WERI-Rb-1 (cell line): ENCODE data around the gene ATP5PF.

Source experiments
- DNase-seq: peaks from one replicate; pipeline ENCODE4 v3.0.0-alpha.2; 2020
- H3K27ac ChIP-seq: fragments of 250-450 bp; sonication (Bioruptor Pico); 2 replicates; pipeline ENCODE4 v1.5.1; 2020; ENCODE audit warnings: mild to moderate bottlenecking, moderate library complexity
- H3K27me3 ChIP-seq: fragments of 250-450 bp; sonication (Bioruptor Pico); 2 replicates; pipeline ENCODE4 v1.5.1; 2021; ENCODE audit warnings: mild to moderate bottlenecking, low read depth, moderate library complexity; ENCODE audit not compliant: insufficient read depth, severe bottlenecking
- H3K36me3 ChIP-seq: fragments of 250-450 bp; sonication (Bioruptor Pico); 2 replicates; pipeline ENCODE4 v1.5.1; 2020; ENCODE audit warnings: mild to moderate bottlenecking, moderate library complexity
- H3K4me3 ChIP-seq: 2 replicates; pipeline ENCODE4 v1.5.1; 2011; ENCODE audit warnings: low read depth, mild to moderate bottlenecking, control low read depth, low read length
- H3K9me3 ChIP-seq: fragments of 250-450 bp; sonication (Bioruptor Pico); 2 replicates; pipeline ENCODE4 v1.5.1; 2021; ENCODE audit warnings: mild to moderate bottlenecking, moderate library complexity; ENCODE audit not compliant: severe bottlenecking
- TF ChIP-seq, protein P1 (sequence below): IDR thresholded peaks from 2 replicates; pipeline ENCODE4 v1.5.1; 2011; ENCODE audit warnings: low read depth, mild to moderate bottlenecking, control low read depth, inconsistent platforms, low read length

The ATP5PF gene

DNA sequence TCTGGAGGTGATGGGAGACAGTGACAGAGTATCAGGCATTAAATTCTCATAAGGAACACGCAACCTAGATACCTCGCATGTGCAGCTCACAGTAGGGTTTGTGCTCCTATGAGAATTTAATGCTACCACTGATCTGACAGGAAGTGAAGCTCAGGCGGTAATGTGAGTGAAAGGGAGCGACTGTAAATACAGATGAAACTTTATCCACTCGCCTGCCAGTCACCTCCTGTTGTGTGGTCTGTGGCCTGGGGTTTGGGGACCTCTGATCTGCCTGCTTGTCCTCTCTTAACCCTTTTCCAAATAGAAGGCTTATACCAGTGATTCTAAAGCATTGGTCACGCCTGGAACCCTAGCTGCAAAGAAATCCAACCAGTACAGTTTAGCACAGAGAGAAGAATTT lies 15.4 kb upstream of the ATP5PF start:
- no peaks in the 10 kb centered on the region for H3K9me3 ChIP-seq
- TF ChIP-seq, protein P1, sequence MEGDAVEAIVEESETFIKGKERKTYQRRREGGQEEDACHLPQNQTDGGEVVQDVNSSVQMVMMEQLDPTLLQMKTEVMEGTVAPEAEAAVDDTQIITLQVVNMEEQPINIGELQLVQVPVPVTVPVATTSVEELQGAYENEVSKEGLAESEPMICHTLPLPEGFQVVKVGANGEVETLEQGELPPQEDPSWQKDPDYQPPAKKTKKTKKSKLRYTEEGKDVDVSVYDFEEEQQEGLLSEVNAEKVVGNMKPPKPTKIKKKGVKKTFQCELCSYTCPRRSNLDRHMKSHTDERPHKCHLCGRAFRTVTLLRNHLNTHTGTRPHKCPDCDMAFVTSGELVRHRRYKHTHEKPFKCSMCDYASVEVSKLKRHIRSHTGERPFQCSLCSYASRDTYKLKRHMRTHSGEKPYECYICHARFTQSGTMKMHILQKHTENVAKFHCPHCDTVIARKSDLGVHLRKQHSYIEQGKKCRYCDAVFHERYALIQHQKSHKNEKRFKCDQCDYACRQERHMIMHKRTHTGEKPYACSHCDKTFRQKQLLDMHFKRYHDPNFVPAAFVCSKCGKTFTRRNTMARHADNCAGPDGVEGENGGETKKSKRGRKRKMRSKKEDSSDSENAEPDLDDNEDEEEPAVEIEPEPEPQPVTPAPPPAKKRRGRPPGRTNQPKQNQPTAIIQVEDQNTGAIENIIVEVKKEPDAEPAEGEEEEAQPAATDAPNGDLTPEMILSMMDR: no peak
- H3K27ac ChIP-seq: no peak overlapping the region
- no peak overlapping the region for H3K4me3 ChIP-seq
- H3K36me3 ChIP-seq: peaks cover 63% of the 10 kb centered on the region
- no peaks in the 10 kb centered on the region for H3K27me3 ChIP-seq
- no peak for DNase-seq

DNA sequence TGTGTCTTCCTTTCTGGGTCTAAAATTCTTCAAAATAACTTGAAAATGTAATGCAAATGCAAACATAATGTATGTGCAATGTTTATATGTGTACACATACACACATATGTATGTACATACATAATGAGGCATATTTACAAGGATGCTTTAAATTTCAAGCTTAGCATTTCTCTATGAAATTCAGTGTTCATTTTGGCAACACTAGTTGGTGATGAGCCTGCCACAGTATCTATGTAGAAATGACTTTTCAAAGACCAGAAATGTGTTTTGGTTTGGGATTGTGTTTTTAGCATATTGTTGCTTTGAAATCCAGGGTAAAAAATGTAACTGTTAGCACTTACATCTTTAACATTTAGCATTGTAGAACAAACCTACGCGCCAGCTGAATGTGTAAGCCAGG lies 10.2 kb upstream of the ATP5PF start:
- no peak for DNase-seq
- Histone ChIP-seq H3K9me3 (no peaks in the 10 kb centered on the region), H3K36me3 (peaks cover 37% of the 10 kb centered on the region), H3K27me3 (no peaks in the 10 kb centered on the region), H3K4me3 (no peak overlapping the region), H3K27ac (no peak overlapping the region)
- TF ChIP-seq, protein P1: no peak

DNA sequence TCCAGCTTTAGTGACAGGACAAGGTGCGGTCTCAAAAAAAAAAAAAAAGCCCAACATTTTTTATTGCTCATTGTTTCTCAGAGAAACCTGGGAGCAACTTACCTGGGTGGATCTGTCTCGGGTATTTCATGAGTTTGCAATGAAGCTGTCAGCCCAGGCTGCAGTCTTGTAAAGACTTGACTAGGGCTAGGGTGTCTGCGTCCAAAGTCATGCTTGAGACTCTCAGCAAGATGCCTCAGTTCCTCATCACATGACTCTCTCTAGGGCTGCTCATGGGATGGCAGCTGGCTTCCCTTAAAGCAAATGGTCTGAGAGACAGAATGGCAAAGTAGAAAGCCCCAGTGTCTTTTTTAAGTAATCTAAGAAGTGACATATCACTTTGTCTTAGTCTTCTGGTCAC lies 8.2 kb upstream of the ATP5PF start:
- Histone ChIP-seq H3K9me3 (no peaks in the 10 kb centered on the region), H3K27me3 (no peaks in the 10 kb centered on the region), H3K4me3 (no peak overlapping the region), H3K27ac (no peak overlapping the region), H3K36me3 (peaks cover 30% of the 10 kb centered on the region)
- DNase-seq: no peak
- TF ChIP-seq, protein P1: no peak

DNA sequence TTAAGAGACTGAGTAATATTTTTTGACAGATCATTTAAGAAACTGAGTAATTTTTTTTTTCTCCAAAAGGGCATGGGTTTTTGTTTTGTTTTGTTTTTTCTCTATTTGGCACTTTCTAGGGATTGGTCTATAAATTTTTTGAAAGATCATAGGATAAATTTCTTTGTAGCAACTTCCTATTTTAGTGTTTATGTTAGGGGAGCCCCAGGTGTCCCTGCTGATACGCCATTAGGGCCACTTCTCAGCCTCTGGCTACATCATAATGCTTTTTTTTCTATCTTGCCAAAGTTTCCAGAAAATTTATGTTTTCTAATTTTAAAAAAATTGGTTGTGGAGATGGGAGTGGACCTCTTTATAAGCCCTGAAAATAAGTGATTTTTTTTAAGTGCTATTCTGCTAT lies 2.7 kb upstream of the ATP5PF start:
- no peaks in the 10 kb centered on the region for H3K27me3 ChIP-seq
- TF ChIP-seq, protein P1: no peak
- no peak for DNase-seq
- H3K27ac ChIP-seq: no peak overlapping the region; the same call in 1 of the 2 replicates
- peaks cover 19% of the 10 kb centered on the region for H3K36me3 ChIP-seq
- no peak overlapping the region for H3K4me3 ChIP-seq
- H3K9me3 ChIP-seq: no peaks in the 10 kb centered on the region

DNA sequence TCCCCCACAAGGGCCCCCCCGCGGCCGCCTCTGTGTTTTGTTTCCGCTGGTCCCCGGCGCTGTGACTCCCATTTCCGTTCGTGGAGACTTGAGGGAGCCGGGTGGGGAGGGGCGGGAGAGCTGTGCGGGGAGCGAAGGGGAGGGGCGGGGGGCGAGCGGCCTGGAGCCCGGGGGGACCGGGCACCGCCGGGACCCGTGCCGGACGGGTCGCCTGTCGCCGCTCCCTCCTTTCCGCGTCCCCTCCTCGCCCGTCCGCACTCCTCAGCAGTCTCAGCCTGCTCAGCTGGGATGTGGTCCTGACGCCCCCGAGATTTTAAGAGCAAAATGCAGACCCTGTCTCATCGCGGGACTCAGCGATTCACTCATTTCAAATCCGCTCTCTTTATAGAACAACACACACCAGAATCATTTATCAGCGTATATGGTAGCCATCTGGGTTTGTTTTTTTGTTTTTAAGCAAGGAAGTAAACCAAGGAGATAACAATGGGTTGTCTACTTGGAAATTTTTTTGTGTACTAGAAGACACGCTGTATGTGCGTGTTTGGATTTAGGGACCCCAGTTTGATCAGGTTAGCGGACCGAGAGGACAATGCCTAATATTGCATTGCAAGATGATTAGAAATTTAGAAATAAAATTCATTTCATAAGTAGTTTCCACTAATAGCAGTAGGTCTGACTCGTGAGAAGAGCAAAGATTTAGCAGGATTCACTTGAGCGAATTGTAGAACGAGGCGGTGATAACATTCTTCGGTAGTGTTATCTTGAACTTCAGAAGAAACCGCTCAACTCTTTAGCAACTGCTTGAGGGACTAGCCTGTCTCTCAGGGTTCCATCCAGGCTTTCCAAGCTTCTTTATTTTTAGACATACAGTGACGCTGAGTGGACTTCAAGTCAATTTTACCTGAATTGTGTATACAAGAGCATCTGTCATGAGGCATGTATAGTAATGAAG lies 1.2 kb upstream of the ATP5PF start:
- Histone ChIP-seq H3K9me3 (no peaks in the 10 kb centered on the region), H3K27ac (peak overlapping the region; percentile 100), H3K27me3 (no peaks in the 10 kb centered on the region), H3K36me3 (peaks cover 16% of the 10 kb centered on the region), H3K4me3 (peak overlapping the region; percentile 89)
- TF ChIP-seq, protein P1: no peak
- peak; percentile 96 for DNase-seq

DNA sequence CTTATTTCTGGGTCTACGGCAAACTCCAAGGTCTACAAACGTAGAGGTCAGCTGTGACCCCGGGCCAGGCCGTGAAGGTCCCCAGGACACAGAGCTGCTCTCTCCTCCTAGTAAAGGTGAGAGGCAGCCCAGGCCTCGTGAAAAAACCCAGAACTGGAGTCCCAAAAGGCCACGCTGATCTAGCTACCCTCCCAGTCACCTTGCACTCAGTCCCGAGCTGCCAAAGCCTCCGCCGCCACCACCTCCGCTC lies 125 bp downstream of the ATP5PF start:
- H3K27ac ChIP-seq: peak overlapping the region; percentile 100
- H3K9me3 ChIP-seq: no peaks in the 10 kb centered on the region
- peak overlapping the region; percentile 89 for H3K4me3 ChIP-seq
- H3K36me3 ChIP-seq: peaks cover 22% of the 10 kb centered on the region
- DNase-seq: no peak
- H3K27me3 ChIP-seq: no peaks in the 10 kb centered on the region
- TF ChIP-seq, protein P1: no peak
